HepG2 (cell line): ENCODE results near the gene PARP16. TPM values are rescaled to one million over a fixed set of nuclear protein-coding genes. Genes with fewer than 3 reads are reported as not detected.

Source experiments
- FOXO4 ChIP-seq: sonication (generic); formaldehyde crosslinking; conservative IDR thresholded peaks from 2 replicates; pipeline ENCODE4 v1.8.1; 2023; ENCODE audit warnings: missing genetic modification reagents
- GPBP1L1 ChIP-seq: sonication (generic); formaldehyde crosslinking; IDR thresholded peaks from 2 replicates; pipeline ENCODE4 v1.5.0; 2020; ENCODE audit warnings: mild to moderate bottlenecking, missing genetic modification reagents
- IKZF5 ChIP-seq: IDR thresholded peaks from 2 replicates; pipeline ENCODE4 v1.6.1; 2018; ENCODE audit warnings: missing genetic modification reagents, mild to moderate bottlenecking, missing compliant biosample characterization
- KDM4B ChIP-seq: sonication (generic); formaldehyde crosslinking; IDR thresholded peaks from 2 replicates; pipeline ENCODE4 v1.4.0; 2020; ENCODE audit warnings: missing genetic modification reagents
- KLF11 ChIP-seq: IDR thresholded peaks from 2 replicates; pipeline ENCODE4 v1.6.1; 2016; ENCODE audit warnings: missing compliant biosample characterization
- MXD4 ChIP-seq: IDR thresholded peaks from 2 replicates; pipeline ENCODE4 v1.6.1; 2016; ENCODE audit warnings: mild to moderate bottlenecking, missing biosample characterization, missing genetic modification reagents
- NONO ChIP-seq, 2 experiments: fragments of 450-650 bp in 1 of 2; sonication (generic) in 1 of 2; formaldehyde crosslinking in 1 of 2; IDR thresholded peaks in 1 of 2; conservative IDR thresholded peaks in 1 of 2; 2 replicates each; pipeline versions ENCODE4 v1.6.1 to v1.8.0; 2017 to 2022; ENCODE audit warnings: mild to moderate bottlenecking in 1 of 2, missing genetic modification reagents in 1 of 2, moderate library complexity in 1 of 2
- NRL ChIP-seq: sonication (generic); formaldehyde crosslinking; IDR thresholded peaks from 2 replicates; pipeline ENCODE4 v1.5.0; 2020; ENCODE audit warnings: missing genetic modification reagents, mild to moderate bottlenecking, moderate library complexity, borderline replicate concordance
- THAP7 ChIP-seq: sonication (generic); formaldehyde crosslinking; IDR thresholded peaks from 2 replicates; pipeline ENCODE4 v1.8.1; 2023; ENCODE audit warnings: mild to moderate bottlenecking, missing genetic modification reagents
- WIZ ChIP-seq: sonication (generic); formaldehyde crosslinking; IDR thresholded peaks from 2 replicates; pipeline ENCODE4 v1.5.1; 2020; ENCODE audit warnings: mild to moderate bottlenecking, missing genetic modification reagents
- ZBTB7B ChIP-seq: sonication (generic); formaldehyde crosslinking; IDR thresholded peaks from 2 replicates; pipeline ENCODE4 v1.4.0; 2020; ENCODE audit warnings: missing genetic modification reagents
- ZKSCAN5 ChIP-seq: sonication (generic); formaldehyde crosslinking; IDR thresholded peaks from 2 replicates; pipeline ENCODE4 v1.5.1; 2020; ENCODE audit warnings: mild to moderate bottlenecking, missing genetic modification reagents
- ZNF224 ChIP-seq: sonication (generic); formaldehyde crosslinking; IDR thresholded peaks from 2 replicates; pipeline ENCODE4 v1.5.0; 2020; ENCODE audit warnings: mild to moderate bottlenecking, missing genetic modification reagents
- ZNF230 ChIP-seq: sonication (generic); formaldehyde crosslinking; IDR thresholded peaks from 2 replicates; pipeline ENCODE4 v1.4.0; 2020; ENCODE audit warnings: mild to moderate bottlenecking, missing genetic modification reagents
- ZNF691 ChIP-seq: sonication (generic); formaldehyde crosslinking; IDR thresholded peaks from 2 replicates; pipeline ENCODE4 v1.4.0; 2020; ENCODE audit warnings: missing genetic modification reagents, low read depth, mild to moderate bottlenecking, borderline replicate concordance
- polyA plus RNA-seq, 8 experiments: library from polyadenylated mRNA; depleted of rRNA in 3 of 8; stranded (reverse) in 7 of 8; unstranded in 1 of 8; fragments of >200 nt; fragmentation: Illumina TruSeq in 4 of 8; extraction: Trizol in 4 of 8; gene quantifications; 2 replicates each; pipeline versions ENCODE4 v1.2.1 to v1.2.3, GENCODE V29; 2011 to 2016; ENCODE audit warnings: low read depth in 4 of 8, missing spikeins in 1 of 8, mixed read lengths in 1 of 8; ENCODE audit not compliant: insufficient read depth in 1 of 8
- total RNA-seq, 5 experiments: library from RNA; depleted of rRNA; stranded (reverse); fragments of >200 nt; fragmentation: Illumina TruSeq; extraction: Trizol; gene quantifications; 2 replicates each; pipeline ENCODE4 v1.2.3, GENCODE V29; 2016; ENCODE audit warnings: low read depth in 1 of 5
- TF ChIP-seq, protein P1 (sequence below): IDR thresholded peaks from 2 replicates; pipeline ENCODE4 v1.6.1; 2016; ENCODE audit warnings: mild to moderate bottlenecking, missing biosample characterization, missing genetic modification reagents
- TF ChIP-seq, protein P2 (sequence below): sonication (generic); formaldehyde crosslinking; IDR thresholded peaks from 2 replicates; pipeline ENCODE4 v1.4.0; 2020; ENCODE audit warnings: mild to moderate bottlenecking, missing genetic modification reagents
- TF ChIP-seq, protein P3 (sequence below): sonication (generic); formaldehyde crosslinking; IDR thresholded peaks from 2 replicates; pipeline ENCODE4 v1.8.0; 2022; ENCODE audit warnings: mild to moderate bottlenecking, missing genetic modification reagents

Gene PARP16
- total and polyA plus RNA-seq, 2 of the 13 experiments (the other 11 are each of a cell fraction or from before 2014, with no cell fraction given): 6.8 to 7.6 TPM

DNA sequence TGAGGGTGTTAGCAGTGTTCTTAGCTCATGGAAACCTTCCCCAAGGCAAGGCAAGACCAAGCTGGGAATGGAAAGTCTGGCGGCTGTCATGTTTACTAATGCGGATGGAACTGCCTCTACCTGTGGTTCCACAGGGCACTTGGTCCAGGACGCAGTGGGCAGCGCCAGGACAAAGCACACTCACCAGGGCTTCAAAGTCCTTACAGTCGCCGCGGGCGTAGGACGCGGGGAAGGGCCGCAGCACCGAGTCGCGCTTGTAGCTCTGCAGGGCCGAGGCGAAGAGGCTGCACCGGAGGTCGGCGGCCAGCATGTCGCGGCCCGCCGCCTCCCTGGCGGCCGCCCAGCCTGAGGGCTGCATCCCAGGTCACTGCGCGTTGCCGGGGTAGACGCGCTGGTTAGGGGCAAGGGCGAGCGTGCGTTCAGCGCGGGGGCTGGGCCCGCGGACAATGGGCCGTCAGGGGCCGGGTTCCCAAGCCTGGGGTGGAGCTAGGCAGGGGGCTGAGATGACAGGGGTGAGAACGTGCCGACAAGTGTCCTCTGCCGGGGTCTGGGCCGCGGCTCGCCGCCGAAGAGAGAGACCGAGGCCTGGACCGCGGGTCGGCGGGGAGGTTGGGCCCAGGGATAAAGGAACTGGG, 497 bp downstream of the PARP16 start (continued):
- TF ChIP-seq FOXO4 (0 out of 2 replicates have a peak, but pooled peaks have one; percentile 74), ZKSCAN5 (CRISPR knock-in tag) (no peak), WIZ (0 out of 2 replicates have a peak, but pooled peaks have one; percentile 66), THAP7 (CRISPR knock-in tag) (peak; percentile 72; the same call in 1 of the 2 replicates), KDM4B (CRISPR knock-in tag) (0 out of 2 replicates have a peak, but pooled peaks have one; percentile 32), ZNF230 (CRISPR knock-in tag) (peak; percentile 97), KLF11 (CRISPR knock-in tag) (0 out of 2 replicates have a peak, but pooled peaks have one; percentile 23), MXD4 (CRISPR knock-in tag) (peak; percentile 53; the same call in 1 of the 2 replicates), GPBP1L1 (CRISPR knock-in tag) (no peak), NONO (IDR thresholded peaks at IDR 0.05) (no peak), NONO (CRISPR knock-in tag; conservative IDR thresholded peaks at IDR 0.05) (peak; percentile 20; the same call in 1 of the 2 replicates), NRL (CRISPR knock-in tag) (no peak; the same call in 1 of the 2 replicates), ZBTB7B (CRISPR knock-in tag) (0 out of 2 replicates have a peak, but pooled peaks have one; percentile 22), ZNF691 (CRISPR knock-in tag) (peak; percentile 50; the same call in 1 of the 2 replicates), IKZF5 (0 out of 2 replicates have a peak, but pooled peaks have one; percentile 26), ZNF224 (CRISPR knock-in tag) (peak; percentile 88)
- TF ChIP-seq, protein P1, sequence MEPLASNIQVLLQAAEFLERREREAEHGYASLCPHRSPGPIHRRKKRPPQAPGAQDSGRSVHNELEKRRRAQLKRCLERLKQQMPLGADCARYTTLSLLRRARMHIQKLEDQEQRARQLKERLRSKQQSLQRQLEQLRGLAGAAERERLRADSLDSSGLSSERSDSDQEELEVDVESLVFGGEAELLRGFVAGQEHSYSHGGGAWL (CRISPR knock-in tag): 0 out of 2 replicates have a peak, but pooled peaks have one; percentile 4
- TF ChIP-seq, protein P2, sequence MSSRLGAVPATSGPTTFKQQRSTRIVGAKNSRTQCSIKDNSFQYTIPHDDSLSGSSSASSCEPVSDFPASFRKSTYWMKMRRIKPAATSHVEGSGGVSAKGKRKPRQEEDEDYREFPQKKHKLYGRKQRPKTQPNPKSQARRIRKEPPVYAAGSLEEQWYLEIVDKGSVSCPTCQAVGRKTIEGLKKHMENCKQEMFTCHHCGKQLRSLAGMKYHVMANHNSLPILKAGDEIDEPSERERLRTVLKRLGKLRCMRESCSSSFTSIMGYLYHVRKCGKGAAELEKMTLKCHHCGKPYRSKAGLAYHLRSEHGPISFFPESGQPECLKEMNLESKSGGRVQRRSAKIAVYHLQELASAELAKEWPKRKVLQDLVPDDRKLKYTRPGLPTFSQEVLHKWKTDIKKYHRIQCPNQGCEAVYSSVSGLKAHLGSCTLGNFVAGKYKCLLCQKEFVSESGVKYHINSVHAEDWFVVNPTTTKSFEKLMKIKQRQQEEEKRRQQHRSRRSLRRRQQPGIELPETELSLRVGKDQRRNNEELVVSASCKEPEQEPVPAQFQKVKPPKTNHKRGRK (CRISPR knock-in tag): no peak
- TF ChIP-seq, protein P3, sequence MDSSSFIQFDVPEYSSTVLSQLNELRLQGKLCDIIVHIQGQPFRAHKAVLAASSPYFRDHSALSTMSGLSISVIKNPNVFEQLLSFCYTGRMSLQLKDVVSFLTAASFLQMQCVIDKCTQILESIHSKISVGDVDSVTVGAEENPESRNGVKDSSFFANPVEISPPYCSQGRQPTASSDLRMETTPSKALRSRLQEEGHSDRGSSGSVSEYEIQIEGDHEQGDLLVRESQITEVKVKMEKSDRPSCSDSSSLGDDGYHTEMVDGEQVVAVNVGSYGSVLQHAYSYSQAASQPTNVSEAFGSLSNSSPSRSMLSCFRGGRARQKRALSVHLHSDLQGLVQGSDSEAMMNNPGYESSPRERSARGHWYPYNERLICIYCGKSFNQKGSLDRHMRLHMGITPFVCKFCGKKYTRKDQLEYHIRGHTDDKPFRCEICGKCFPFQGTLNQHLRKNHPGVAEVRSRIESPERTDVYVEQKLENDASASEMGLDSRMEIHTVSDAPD: 0 out of 2 replicates have a peak, but pooled peaks have one; percentile 21
